Upper lobe of left lung (tissue), 6 donors: ENCODE data around the gene CHKB. TPM values are rescaled to one million over a fixed set of nuclear protein-coding genes. Genes with fewer than 3 reads are reported as not detected.
"Not testable (repeated sequence)": the region's sequence is repeated elsewhere in the genome, so short reads cannot be mapped to it uniquely, and the experiment has no call there.

ENCODE experiments used
- ATAC-seq, 2 donors: fragments of 200-7000 bp; cut with Tn5 transposase; one replicate each; pipeline ENCODE4 v1.9.1; 2022; ENCODE audit warnings: mild to moderate bottlenecking in 2 of 2, moderate library complexity in 2 of 2; ENCODE audit not compliant: low FRiP score in 2 of 2
- DNase-seq, 2 donors: peaks; one replicate each; pipeline ENCODE4 v3.0.0-alpha.2; 2019 to 2020
- H3K27ac ChIP-seq, 4 donors: fragments of 200-600 bp; sonication (generic); one replicate each; pipeline ENCODE4 v1.5.1; 2016 to 2019
- H3K27me3 ChIP-seq, 4 donors: fragments of 200-600 bp; sonication (generic); one replicate each; pipeline ENCODE4 v1.5.1; 2017 to 2019
- H3K36me3 ChIP-seq, 4 donors: fragments of 200-600 bp; sonication (generic); one replicate each; pipeline ENCODE4 v1.5.1; 2016 to 2019
- H3K4me1 ChIP-seq, 4 donors: fragments of 200-600 bp; sonication (generic); one replicate each; pipeline ENCODE4 v1.5.1; 2018 to 2019
- H3K4me3 ChIP-seq, 4 donors: fragments of 200-600 bp; sonication (generic); one replicate each; pipeline ENCODE4 v1.5.1; 2017 to 2019; ENCODE audit warnings: mild to moderate bottlenecking in 2 of 4, moderate library complexity in 1 of 4
- H3K9me3 ChIP-seq, 4 donors: fragments of 200-600 bp; sonication (generic); one replicate each; pipeline ENCODE4 v1.5.1; 2018 to 2019
- EP300 ChIP-seq, 4 donors: sonication (generic); formaldehyde crosslinking; IDR thresholded peaks; one replicate each; pipeline ENCODE4 v1.5.1; 2017; ENCODE audit warnings: antibody characterized with exemption in 4 of 4, control low read depth in 2 of 4
- POLR2A ChIP-seq, 4 donors: fragments of 450-650 bp; IDR thresholded peaks; one replicate each; pipeline ENCODE4 v1.5.1; 2016 to 2017; ENCODE audit warnings: antibody characterized with exemption in 4 of 4, mild to moderate bottlenecking in 2 of 4
- POLR2AphosphoS5 ChIP-seq, 2 donors: sonication (generic); formaldehyde crosslinking; IDR thresholded peaks; one replicate each; pipeline ENCODE4 v1.5.1; 2017; ENCODE audit warnings: antibody characterized with exemption in 2 of 2
- WGBS, 2 donors: methylation state at CpG; one replicate each; pipeline ENCODE4 v1.1.5; 2017 to 2018; 5-methylcytosine and 5-hydroxymethylcytosine counted together
- total RNA-seq, 6 donors: library from RNA; depleted of rRNA in 4 of 6; stranded (reverse); fragments of >200 nt in 4 of 6; gene quantifications; one replicate each; pipeline versions ENCODE4 v1.1.0 to v1.2.1, GENCODE V29; 2016 to 2021
- TF ChIP-seq, protein P1 (sequence below), 6 experiments: fragments of 450-650 bp in 4 of 6; fragments of 200-600 bp in 2 of 6; sonication (generic) in 2 of 6; IDR thresholded peaks; one replicate each; pipeline ENCODE4 v1.5.1; 2016 to 2019; ENCODE audit warnings: antibody characterized with exemption in 6 of 6
- donor health status: DM: no; HTN: no; CAD: no; lungs with moderate emphysema.
- donor health status: DM: no; HTN: yes; CAD: no; lungs with severe emphysema.

CHKB gene
- total RNA-seq, 6 donors from 2014 or later, result 42.7 to 294 (median 87.8) TPM

- H3K36me3 ChIP-seq, H3K9me3 ChIP-seq, H3K4me3 ChIP-seq, H3K27me3 ChIP-seq: not testable (repeated sequence)
- peaks cover 46 to 69% (median 61%) of the 10 kb centered on the region in 4 donors for H3K4me1 ChIP-seq
- DNase-seq, result peak in 1 of 2 donors; percentile 85
- 36 to 49% methylated on average over 5 of the region's 5 CpGs for WGBS, 2 donors
- peak; percentile 64 to 71 for ATAC-seq
- H3K27ac ChIP-seq, result peak overlapping the region; percentile 94 to 98 (median 96)
- TF ChIP-seq POLR2A (IDR thresholded peaks at IDR 0.05), result peak in 1 of 4 donors; percentile 71
- TF ChIP-seq EP300 (IDR thresholded peaks at IDR 0.05), result peak in 1 of 4 donors; percentile 13
- peak; percentile 53 to 76 for TF ChIP-seq POLR2AphosphoS5 (IDR thresholded peaks at IDR 0.05)
Measured at GRCh38 chr22:50541667-50542026, 41.0 kb downstream of the CHKB start.

DNA sequence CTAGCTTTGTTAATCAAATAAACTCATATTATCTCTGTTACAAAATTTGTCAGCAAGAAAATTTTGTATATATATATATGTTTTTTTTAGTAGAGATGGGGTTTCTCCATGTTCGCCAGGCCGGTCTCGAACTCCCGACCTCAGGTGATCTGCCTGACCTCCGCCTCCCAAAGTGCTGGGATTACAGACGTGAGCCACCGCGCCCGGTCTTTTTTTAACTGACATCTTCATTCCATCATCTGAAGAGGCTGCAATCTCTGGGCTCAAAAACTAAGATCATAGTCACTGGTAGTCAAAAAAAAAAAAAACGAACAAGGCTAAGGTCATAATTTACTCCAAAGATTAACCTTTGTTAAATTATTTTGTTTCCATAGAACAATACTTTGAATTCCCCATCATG, 42.3 kb downstream of the CHKB start:
- no peak for ATAC-seq
- TF ChIP-seq, protein P1, sequence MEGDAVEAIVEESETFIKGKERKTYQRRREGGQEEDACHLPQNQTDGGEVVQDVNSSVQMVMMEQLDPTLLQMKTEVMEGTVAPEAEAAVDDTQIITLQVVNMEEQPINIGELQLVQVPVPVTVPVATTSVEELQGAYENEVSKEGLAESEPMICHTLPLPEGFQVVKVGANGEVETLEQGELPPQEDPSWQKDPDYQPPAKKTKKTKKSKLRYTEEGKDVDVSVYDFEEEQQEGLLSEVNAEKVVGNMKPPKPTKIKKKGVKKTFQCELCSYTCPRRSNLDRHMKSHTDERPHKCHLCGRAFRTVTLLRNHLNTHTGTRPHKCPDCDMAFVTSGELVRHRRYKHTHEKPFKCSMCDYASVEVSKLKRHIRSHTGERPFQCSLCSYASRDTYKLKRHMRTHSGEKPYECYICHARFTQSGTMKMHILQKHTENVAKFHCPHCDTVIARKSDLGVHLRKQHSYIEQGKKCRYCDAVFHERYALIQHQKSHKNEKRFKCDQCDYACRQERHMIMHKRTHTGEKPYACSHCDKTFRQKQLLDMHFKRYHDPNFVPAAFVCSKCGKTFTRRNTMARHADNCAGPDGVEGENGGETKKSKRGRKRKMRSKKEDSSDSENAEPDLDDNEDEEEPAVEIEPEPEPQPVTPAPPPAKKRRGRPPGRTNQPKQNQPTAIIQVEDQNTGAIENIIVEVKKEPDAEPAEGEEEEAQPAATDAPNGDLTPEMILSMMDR (IDR thresholded peaks at IDR 0.05), result no peak
- TF ChIP-seq EP300 (IDR thresholded peaks at IDR 0.05), result no peak
- TF ChIP-seq POLR2AphosphoS5 (IDR thresholded peaks at IDR 0.05), result no peak
- no peak for TF ChIP-seq POLR2A (IDR thresholded peaks at IDR 0.05)

GRCh38 chr22:50537765-50538164, 44.9 kb downstream of the CHKB start:
- Histone ChIP-seq H3K36me3 (no peaks in the 10 kb centered on the region), H3K4me1 (peaks cover 46 to 58% (median 55%) of the 10 kb centered on the region in 4 donors), H3K4me3 (no peak overlapping the region), H3K27ac (peak overlapping the region; percentile 94 to 98 (median 96)), H3K27me3 (no peaks in the 10 kb centered on the region), H3K9me3 (no peaks in the 10 kb centered on the region)
- DNase-seq (no peak), ATAC-seq (no peak)
- TF ChIP-seq, protein P1 (IDR thresholded peaks at IDR 0.05), result no peak
- TF ChIP-seq POLR2A (IDR thresholded peaks at IDR 0.05), result no peak
- no peak for TF ChIP-seq POLR2AphosphoS5 (IDR thresholded peaks at IDR 0.05)
- no peak for TF ChIP-seq EP300 (IDR thresholded peaks at IDR 0.05)
- WGBS, 2 donors, result 82 to 89% methylated on average over 13 of the region's 13 CpGs

More for the DNA sequence above, 42.3 kb downstream of the CHKB start:
- Histone ChIP-seq H3K4me3 (no peak overlapping the region), H3K36me3 (no peaks in the 10 kb centered on the region), H3K27ac (peak overlapping the region; percentile 94 to 98 (median 96)), H3K27me3 (no peaks in the 10 kb centered on the region), H3K4me1 (peaks cover 46 to 62% (median 57%) of the 10 kb centered on the region in 4 donors), H3K9me3 (no peaks in the 10 kb centered on the region)
- WGBS, 2 donors, result 77 to 79% methylated on average over 10 of the region's 10 CpGs
- no peak for DNase-seq

- H3K36me3 ChIP-seq, result no peaks in the 10 kb centered on the region
- H3K4me3 ChIP-seq, result no peak overlapping the region
- 79 to 84% methylated on average over 3 of the region's 3 CpGs for WGBS, 2 donors
- H3K9me3 ChIP-seq, result no peaks in the 10 kb centered on the region
- no peak for TF ChIP-seq POLR2A (IDR thresholded peaks at IDR 0.05)
- TF ChIP-seq, protein P1 (IDR thresholded peaks at IDR 0.05), result no peak
- TF ChIP-seq POLR2AphosphoS5 (IDR thresholded peaks at IDR 0.05), result no peak
- no peak for TF ChIP-seq EP300 (IDR thresholded peaks at IDR 0.05)
- no peaks in the 10 kb centered on the region for H3K27me3 ChIP-seq
- DNase-seq (no peak), ATAC-seq (no peak)
- H3K27ac ChIP-seq, result no peak overlapping the region
- H3K4me1 ChIP-seq, result peaks cover 45 to 64% (median 56%) of the 10 kb centered on the region in 4 donors
Measured at GRCh38 chr22:50536226-50536625, 46.4 kb downstream of the CHKB start.

DNA sequence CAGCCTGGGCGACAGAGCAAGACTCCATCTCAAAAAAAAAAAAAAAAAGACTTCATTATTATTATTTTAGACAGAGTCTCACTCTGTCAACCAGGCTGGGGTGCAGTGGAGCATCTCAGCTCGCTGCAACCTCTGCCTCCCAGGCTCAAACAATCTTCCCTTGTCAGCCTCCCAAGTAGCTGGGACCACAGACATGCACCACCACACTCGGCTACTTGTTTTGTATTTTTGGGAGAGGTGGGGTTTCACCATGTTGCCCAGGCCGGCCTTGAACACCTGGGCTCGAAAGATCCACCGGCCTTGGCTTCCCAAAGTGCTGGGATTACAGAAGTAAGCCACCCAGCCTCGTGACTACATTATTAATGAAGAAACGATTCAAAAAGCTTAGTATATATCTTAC, 47.5 kb downstream of the CHKB start:
- Histone ChIP-seq H3K4me3 (no peak overlapping the region), H3K36me3 (no peaks in the 10 kb centered on the region), H3K9me3 (no peaks in the 10 kb centered on the region), H3K27ac (peak overlapping the region; percentile 69 to 99 (median 97)), H3K4me1 (peaks cover 44 to 73% (median 52%) of the 10 kb centered on the region in 4 donors), H3K27me3 (no peaks in the 10 kb centered on the region)
- ATAC-seq, result no peak
- WGBS, 2 donors, result 79% methylated on average over 8 of the region's 8 CpGs
- no peak for TF ChIP-seq POLR2AphosphoS5 (IDR thresholded peaks at IDR 0.05)
- TF ChIP-seq, protein P1 (IDR thresholded peaks at IDR 0.05), result no peak
- no peak for TF ChIP-seq POLR2A (IDR thresholded peaks at IDR 0.05)
- no peak for TF ChIP-seq EP300 (IDR thresholded peaks at IDR 0.05)
- DNase-seq, result no peak
